NB4 (cell line): ENCODE measurements around the gene OR4N5.
"Not testable (repeated sequence)": the region's sequence is repeated elsewhere in the genome, so short reads cannot be mapped to it uniquely, and the experiment has no call there.

Source experiments
- POLR2A ChIP-seq: IDR thresholded peaks from 2 replicates; pipeline ENCODE4 v1.6.1; 2011; ENCODE audit warnings: mild to moderate bottlenecking; ENCODE audit not compliant: insufficient read length; ENCODE audit errors: extremely low read depth
- TF ChIP-seq, protein P1 (sequence below): IDR thresholded peaks from one replicate; pipeline ENCODE4 v1.5.1; 2012; ENCODE audit warnings: low read depth, low read length

DNA sequence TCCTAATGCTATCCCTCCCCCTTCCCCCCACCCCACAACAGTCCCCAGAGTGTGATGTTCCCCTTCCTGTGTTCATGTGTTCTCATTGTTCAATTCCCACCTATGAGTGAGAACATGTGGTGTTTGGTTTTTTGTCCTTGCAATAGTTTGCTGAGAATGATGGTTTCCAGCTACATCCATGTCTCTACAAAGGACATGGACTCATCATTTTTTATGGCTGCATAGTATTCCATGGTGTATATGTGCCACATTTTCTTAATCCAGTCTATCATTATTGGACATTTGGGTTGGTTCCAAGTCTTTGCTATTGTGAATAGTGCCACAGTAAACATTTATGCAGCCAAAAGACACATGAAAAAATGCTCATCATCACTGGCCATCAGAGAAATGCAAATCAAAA is 35.6 kb downstream of the OR4N5 start:
- TF ChIP-seq, protein P1, sequence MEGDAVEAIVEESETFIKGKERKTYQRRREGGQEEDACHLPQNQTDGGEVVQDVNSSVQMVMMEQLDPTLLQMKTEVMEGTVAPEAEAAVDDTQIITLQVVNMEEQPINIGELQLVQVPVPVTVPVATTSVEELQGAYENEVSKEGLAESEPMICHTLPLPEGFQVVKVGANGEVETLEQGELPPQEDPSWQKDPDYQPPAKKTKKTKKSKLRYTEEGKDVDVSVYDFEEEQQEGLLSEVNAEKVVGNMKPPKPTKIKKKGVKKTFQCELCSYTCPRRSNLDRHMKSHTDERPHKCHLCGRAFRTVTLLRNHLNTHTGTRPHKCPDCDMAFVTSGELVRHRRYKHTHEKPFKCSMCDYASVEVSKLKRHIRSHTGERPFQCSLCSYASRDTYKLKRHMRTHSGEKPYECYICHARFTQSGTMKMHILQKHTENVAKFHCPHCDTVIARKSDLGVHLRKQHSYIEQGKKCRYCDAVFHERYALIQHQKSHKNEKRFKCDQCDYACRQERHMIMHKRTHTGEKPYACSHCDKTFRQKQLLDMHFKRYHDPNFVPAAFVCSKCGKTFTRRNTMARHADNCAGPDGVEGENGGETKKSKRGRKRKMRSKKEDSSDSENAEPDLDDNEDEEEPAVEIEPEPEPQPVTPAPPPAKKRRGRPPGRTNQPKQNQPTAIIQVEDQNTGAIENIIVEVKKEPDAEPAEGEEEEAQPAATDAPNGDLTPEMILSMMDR = not testable (repeated sequence)
- not testable (repeated sequence) for TF ChIP-seq POLR2A
